Ramos (cell line): ENCODE data around the gene WNK3.

ENCODE experiments used
- in situ Hi-C: fragments of 300-500 bp; cut with MboI; formaldehyde crosslinking; loops from one replicate; pipeline ENCODE4 v1.14.3; 2022; ENCODE audit warnings: low sequenced_read_pairs; ENCODE audit not compliant: unreplicated experiment

The WNK3 gene

GRCh38 chrX:54248309-54248708 lies 109.5 kb downstream of the WNK3 start:
- in situ Hi-C loops = no loop called here

- in situ Hi-C loops = no loop called here
Measured at GRCh38 chrX:54246866-54247265, 111.0 kb downstream of the WNK3 start.

GRCh38 chrX:54238588-54238987 lies 119.3 kb downstream of the WNK3 start:
- in situ Hi-C loops = no loop called here

- in situ Hi-C loops = no loop called here
Measured at GRCh38 chrX:54237014-54237413, 120.8 kb downstream of the WNK3 start.

- in situ Hi-C loops = no loop called here
Measured at GRCh38 chrX:54230435-54231148, 127.3 kb downstream of the WNK3 start.

- in situ Hi-C loops = no loop called here
Measured at GRCh38 chrX:54223581-54223980, 134.3 kb downstream of the WNK3 start.

- in situ Hi-C loops = no loop called here
Measured at GRCh38 chrX:54213603-54214002, 144.2 kb downstream of the WNK3 start.

GRCh38 chrX:54208531-54208930 lies 149.3 kb downstream of the WNK3 start:
- in situ Hi-C loops = no loop called here

GRCh38 chrX:54198262-54198661 lies 159.6 kb downstream of the WNK3 start:
- in situ Hi-C loops = no loop called here

- in situ Hi-C loops = no loop called here
Measured at GRCh38 chrX:54194982-54195588, 162.8 kb downstream of the WNK3 start.

GRCh38 chrX:54193085-54193821 lies 164.6 kb downstream of the WNK3 start:
- in situ Hi-C loops = no loop called here

GRCh38 chrX:54184474-54184873 lies 173.4 kb downstream of the WNK3 start:
- in situ Hi-C loops = no loop called here

GRCh38 chrX:54182864-54183613 lies 174.8 kb downstream of the WNK3 start, which contains the start of gene FAM120C:
Gene FAM120C, minus strand, starts transcription at chrX:54183254. Its CDS starts 56 bp downstream, at chrX:54183198.
- in situ Hi-C loops = no loop called here

GRCh38 chrX:54182194-54182863 lies 175.5 kb downstream of the WNK3 start:
- in situ Hi-C loops = no loop called here

GRCh38 chrX:54181202-54181953 lies 176.5 kb downstream of the WNK3 start:
- in situ Hi-C loops = no loop called here

- in situ Hi-C loops = no loop called here
Measured at GRCh38 chrX:54180403-54180802, 177.4 kb downstream of the WNK3 start.

- in situ Hi-C loops = no loop called here
Measured at GRCh38 chrX:54178100-54178940, 179.5 kb downstream of the WNK3 start.

- in situ Hi-C loops = no loop called here
Measured at GRCh38 chrX:54177306-54177705, 180.5 kb downstream of the WNK3 start.
